Transverse colon (tissue), 4 donors: ENCODE results near the gene KCNF1. TPM values are rescaled to one million over a fixed set of nuclear protein-coding genes. Genes with fewer than 3 reads are reported as not detected.

Experiments used
- DNase-seq: peaks from one replicate; pipeline ENCODE4 v3.0.0-alpha.2; 2019
- H3K27ac ChIP-seq, 4 donors: fragments of 200-600 bp; sonication (generic); 2 replicates each; pipeline ENCODE4 v1.5.1; 2016 to 2018; ENCODE audit warnings: inconsistent platforms in 4 of 4
- H3K27me3 ChIP-seq: fragments of 200-600 bp; sonication (generic); 2 replicates; pipeline ENCODE4 v1.5.1; 2017; ENCODE audit warnings: inconsistent platforms
- H3K36me3 ChIP-seq, 4 donors: fragments of 200-600 bp; sonication (generic); 2 replicates each; pipeline ENCODE4 v1.5.1; 2017 to 2019; ENCODE audit warnings: inconsistent platforms in 4 of 4
- H3K4me1 ChIP-seq, 4 donors: fragments of 200-600 bp; sonication (generic); 2 replicates each; pipeline ENCODE4 v1.5.1; 2017 to 2020; ENCODE audit warnings: inconsistent platforms in 4 of 4
- H3K4me3 ChIP-seq, 4 donors: fragments of 200-600 bp; sonication (generic); 1 replicate in 1 of 4; 2 replicates in 3 of 4; pipeline versions ENCODE4 v1.5.1 to v1.6.1; 2017 to 2019; ENCODE audit warnings: inconsistent platforms in 4 of 4
- H3K9me3 ChIP-seq, 2 donors: fragments of 200-600 bp; sonication (generic); 2 replicates each; pipeline ENCODE4 v1.5.1; 2017 to 2019; ENCODE audit warnings: inconsistent platforms in 2 of 2
- CTCF ChIP-seq, 5 experiments: fragments of 200-600 bp in 3 of 5; fragments of 450-650 bp in 2 of 5; sonication (generic) in 3 of 5; IDR thresholded peaks; 1 replicate in 2 of 5; 2 replicates in 3 of 5; pipeline ENCODE4 v1.5.1; 2016 to 2017; ENCODE audit warnings: antibody characterized with exemption in 5 of 5, inconsistent platforms in 3 of 5, mild to moderate bottlenecking in 2 of 5, moderate library complexity in 1 of 5
- EP300 ChIP-seq: sonication (generic); formaldehyde crosslinking; IDR thresholded peaks from one replicate; pipeline ENCODE4 v1.6.1; 2017; ENCODE audit warnings: antibody characterized with exemption, low read depth
- POLR2A ChIP-seq: fragments of 450-650 bp; IDR thresholded peaks from one replicate; pipeline ENCODE4 v1.6.1; 2016; ENCODE audit warnings: antibody characterized with exemption, mild to moderate bottlenecking, moderate library complexity
- POLR2AphosphoS5 ChIP-seq, 3 donors: sonication (generic); formaldehyde crosslinking; IDR thresholded peaks; one replicate each; pipeline ENCODE4 v1.6.1; 2016; ENCODE audit warnings: antibody characterized with exemption in 3 of 3
- WGBS, 2 donors: methylation state at CpG; one replicate each; pipeline ENCODE4 v1.1.5; 2018; ENCODE audit warnings: low coverage in 1 of 2; 5-methylcytosine and 5-hydroxymethylcytosine counted together
- in situ Hi-C, 4 donors: fragments of 200-750 bp; cut with MboI; loops; one replicate each; pipeline versions ENCODE4 v1.15.0 to v1.15.1; 2017; ENCODE audit warnings: low sequenced_read_pairs in 3 of 4, low pct_ligation_motif_present in 1 of 4, low pct_unique_long_range_greater_than_20kb in 1 of 4
- intact Hi-C: fragments of 100-400 bp; cut with DNase I; formaldehyde crosslinking; loops from one replicate; pipeline ENCODE4 v1.15.1; 2023; ENCODE audit warnings: low total_unique reads
- total RNA-seq, 4 donors: library from RNA; depleted of rRNA; stranded (reverse); fragments of >200 nt; gene quantifications; one replicate each; pipeline ENCODE4 v1.1.0, GENCODE V29; 2016

Gene KCNF1
- total RNA-seq, 4 donors from 2014 or later: 0.27 TPM; not detected in 3

- Histone ChIP-seq H3K9me3 (peaks cover 0 to 5% of the 10 kb centered on the region in 2 donors), H3K36me3 (no peaks in the 10 kb centered on the region), H3K27me3 (peaks cover 5% of the 10 kb centered on the region), H3K27ac (peak overlapping the region in 3 of 4 donors; percentile 64 to 77 (median 71)), H3K4me3 (no peak overlapping the region), H3K4me1 (peaks cover 0 to 10% (median 5%) of the 10 kb centered on the region in 4 donors)
- DNase-seq: no peak
- TF ChIP-seq EP300: no peak
- intact Hi-C loops (no loop called here), in situ Hi-C loops (no loop called here)
- 80% methylated on average over 14 of the region's 15 CpGs; no CpG with 5 or more reads in 1 of the 2 donors for whole genome bisulfite sequencing, 2 donors
Observed at GRCh38 chr2:10868465-10869314, 43.0 kb upstream of the KCNF1 start.

- H3K4me1 ChIP-seq: peaks cover 3 to 7% (median 5%) of the 10 kb centered on the region in 4 donors
- H3K27me3 ChIP-seq: no peaks in the 10 kb centered on the region
- 94 to 100% methylated on average over 1 of the region's 1 CpG for WGBS, 2 donors
- no peak for TF ChIP-seq CTCF (IDR thresholded peaks at IDR 0.05)
- no peak for TF ChIP-seq POLR2AphosphoS5 (IDR thresholded peaks at IDR 0.05)
- no peak for TF ChIP-seq POLR2A
- TF ChIP-seq EP300: no peak
- H3K4me3 ChIP-seq: no peak overlapping the region
- H3K36me3 ChIP-seq: no peaks in the 10 kb centered on the region
- intact Hi-C loops (no loop called here), in situ Hi-C loops (no loop called here)
- DNase-seq: no peak
- H3K9me3 ChIP-seq: peaks cover 0 to 5% of the 10 kb centered on the region in 2 donors
- no peak overlapping the region for H3K27ac ChIP-seq
Observed at GRCh38 chr2:10871978-10872377, 39.8 kb upstream of the KCNF1 start.

- no peak for DNase-seq
- Histone ChIP-seq H3K27ac (no peak overlapping the region), H3K4me1 (peaks cover 4 to 16% (median 12%) of the 10 kb centered on the region in 4 donors), H3K4me3 (no peak overlapping the region), H3K36me3 (no peaks in the 10 kb centered on the region), H3K9me3 (peaks cover 0 to 5% of the 10 kb centered on the region in 2 donors), H3K27me3 (no peaks in the 10 kb centered on the region)
- 81% methylated on average over 3 of the region's 3 CpGs; no CpG with 5 or more reads in 1 of the 2 donors for WGBS, 2 donors
- TF ChIP-seq EP300: no peak
- TF ChIP-seq CTCF (IDR thresholded peaks at IDR 0.05): no peak
- no peak for TF ChIP-seq POLR2A
- TF ChIP-seq POLR2AphosphoS5 (IDR thresholded peaks at IDR 0.05): no peak
- intact Hi-C loops (no loop called here), in situ Hi-C loops (no loop called here)
Observed at GRCh38 chr2:10873171-10873570, 38.6 kb upstream of the KCNF1 start.

- no peak for DNase-seq
- Histone ChIP-seq H3K4me3 (no peak overlapping the region), H3K9me3 (peaks cover 0 to 5% of the 10 kb centered on the region in 2 donors), H3K27me3 (no peaks in the 10 kb centered on the region), H3K4me1 (peaks cover 0 to 15% (median 11%) of the 10 kb centered on the region in 4 donors), H3K36me3 (no peaks in the 10 kb centered on the region), H3K27ac (no peak overlapping the region)
- TF ChIP-seq POLR2A: no peak
- TF ChIP-seq EP300: no peak
- TF ChIP-seq POLR2AphosphoS5 (IDR thresholded peaks at IDR 0.05): no peak
- TF ChIP-seq CTCF (IDR thresholded peaks at IDR 0.05): no peak
- 64 to 71% methylated on average over 3 to 9 of the region's 9 CpGs for WGBS, 2 donors
- intact Hi-C loops: no loop called here
- in situ Hi-C loops: no loop called here
Observed at GRCh38 chr2:10873790-10874437, 37.8 kb upstream of the KCNF1 start.
